NCI-H82 treated with DMSO at 0.1 percent for 48 hours (cell line): Measurements from ENCODE around the gene UBXN10.

ENCODE experiments used
- DNase-seq: peaks from one replicate; lab custom pipeline; 2025; ENCODE audit not compliant: unreplicated experiment; lab: John Stamatoyannopoulos, UW

The UBXN10 gene

DNA sequence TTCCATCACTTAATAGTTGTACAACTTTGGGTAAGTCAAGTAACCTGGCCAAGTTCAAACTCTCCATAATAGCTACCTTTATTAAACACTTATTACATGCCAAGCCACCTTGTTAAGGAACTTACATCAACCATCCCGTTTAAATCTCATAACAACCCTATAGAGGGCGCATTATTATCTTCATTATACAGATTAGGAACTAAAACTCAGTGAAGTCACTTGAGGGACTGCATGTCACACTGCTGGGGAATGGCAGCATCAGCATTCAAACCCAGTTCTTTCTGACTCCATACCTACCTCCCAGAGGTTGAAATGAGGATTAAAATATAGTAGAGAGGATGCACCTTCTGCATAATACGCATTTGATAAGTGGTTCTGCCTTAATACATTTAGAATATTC is 47.5 kb downstream of the UBXN10 start:
- DNase-seq, result peak; percentile 38

- DNase-seq, result peak; percentile 33
Measured at GRCh38 chr1:20233866-20234265, 48.0 kb downstream of the UBXN10 start.

GRCh38 chr1:20234788-20235535 is 49.1 kb downstream of the UBXN10 start:
- DNase-seq, result no peak

DNA sequence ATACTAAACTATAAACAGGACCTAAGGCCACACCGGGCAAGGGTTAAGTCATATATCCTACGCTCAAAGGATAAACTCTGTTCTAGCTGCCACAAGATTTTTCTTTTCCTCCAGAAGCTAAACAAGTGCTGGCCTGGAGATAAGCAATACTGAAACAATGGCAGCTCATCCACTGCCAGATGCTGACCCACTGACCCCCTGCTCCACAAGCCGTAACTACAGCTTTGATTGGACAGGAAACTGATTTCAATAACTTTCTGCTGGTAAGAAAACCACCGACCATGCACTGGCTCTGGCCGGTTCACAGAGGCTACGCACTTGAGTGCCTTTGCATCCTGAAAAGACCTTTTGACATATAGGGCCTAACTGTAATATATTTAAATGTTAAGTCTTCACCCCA is 51.8 kb downstream of the UBXN10 start:
- DNase-seq, result no peak

- no peak for DNase-seq
Measured at GRCh38 chr1:20240012-20240411, 54.1 kb downstream of the UBXN10 start.

DNA sequence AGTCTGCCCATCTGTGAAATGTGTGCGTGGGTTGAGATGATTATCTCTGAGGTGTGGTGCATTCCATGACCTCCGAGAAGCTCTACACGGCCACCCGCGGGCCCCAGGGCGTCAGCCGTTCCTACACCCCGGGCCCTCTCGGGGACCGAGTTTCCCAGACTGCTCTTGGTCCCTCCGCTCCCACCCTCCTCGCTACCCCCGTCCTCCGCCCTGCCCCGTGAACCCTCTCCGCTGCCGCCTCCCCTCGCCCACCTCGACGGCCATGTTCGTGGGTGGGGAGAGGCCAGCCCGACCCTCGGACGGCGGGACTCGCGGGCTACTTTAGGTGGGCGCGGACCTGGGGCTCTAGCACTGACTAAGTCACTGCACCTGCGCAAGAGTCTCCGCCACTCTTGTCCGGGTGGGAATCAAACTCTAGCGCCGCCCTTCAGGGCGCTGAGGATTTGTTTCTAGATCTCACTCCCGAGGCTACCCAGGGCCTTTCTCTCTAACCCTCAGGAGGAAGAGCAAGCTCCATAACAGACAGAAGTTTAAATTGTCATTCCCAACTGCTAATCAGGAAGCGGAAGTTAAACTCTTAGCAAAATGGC is 57.1 kb downstream of the UBXN10 start:
- no peak for DNase-seq
